GM19463 (cell line): ENCODE results near the gene MZF1.
A peak's percentile ranks its signal among the peaks of the same experiment; 100 is the strongest.
"Not testable (repeated sequence)": the region's sequence is repeated elsewhere in the genome, so short reads cannot be mapped to it uniquely, and the experiment has no call there.

ENCODE experiments used
- ATAC-seq: cut with Tn5 transposase; IDR thresholded peaks from one replicate; pipeline ENCODE4 v1.9.1; 2021; ENCODE audit warnings: mild to moderate bottlenecking, moderate library complexity; ENCODE audit not compliant: unreplicated experiment

Gene MZF1

GRCh38 chr19:58572818-58573657 lies at the start of gene MZF1:
TSS of gene MZF1 (minus strand) at chr19:58573335. CDS start at chr19:58571389, 1,946 bp downstream.
- peak; percentile 52 for ATAC-seq

- ATAC-seq: not testable (repeated sequence)
Observed at GRCh38 chr19:58607213-58607612, 34.1 kb upstream of the MZF1 start.

GRCh38 chr19:58606251-58606896 lies 33.2 kb upstream of the MZF1 start:
- not testable (repeated sequence) for ATAC-seq

GRCh38 chr19:58586133-58586765 lies 13.1 kb upstream of the MZF1 start:
- no peak for ATAC-seq

- no peak for ATAC-seq
Observed at GRCh38 chr19:58585442-58586132, 12.5 kb upstream of the MZF1 start.

- ATAC-seq: no peak
Observed at GRCh38 chr19:58584498-58585441, 11.6 kb upstream of the MZF1 start.

- ATAC-seq: no peak
Observed at GRCh38 chr19:58582985-58583384, 9.8 kb upstream of the MZF1 start.

- ATAC-seq: peak; percentile 92
Observed at GRCh38 chr19:58581227-58582141, 8.3 kb upstream of the MZF1 start.

- ATAC-seq: no peak
Observed at GRCh38 chr19:58579473-58580142, 6.5 kb upstream of the MZF1 start.

- ATAC-seq: no peak
Observed at GRCh38 chr19:58578012-58578925, 5.1 kb upstream of the MZF1 start.

- not testable (repeated sequence) for ATAC-seq
Observed at GRCh38 chr19:58577581-58577980, 4.4 kb upstream of the MZF1 start.

- peak; percentile 41 for ATAC-seq
Observed at GRCh38 chr19:58575183-58576041, 2.3 kb upstream of the MZF1 start.

GRCh38 chr19:58573658-58574164 lies 576 bp upstream of the MZF1 start:
- no peak for ATAC-seq

GRCh38 chr19:58572026-58572817 lies 913 bp downstream of the MZF1 start:
- no peak for ATAC-seq

GRCh38 chr19:58571575-58571947 lies 1.6 kb downstream of the MZF1 start:
- no peak for ATAC-seq
